Measurements from ENCODE around the gene PRDM16.

- TF ChIP-seq CTCF (IDR thresholded peaks at IDR 0.05) (no peak), POLR2A (IDR thresholded peaks at IDR 0.05) (no peak)
Observed at GRCh38 chr1:3364551-3364950, 295.5 kb downstream of the PRDM16 start.
